ENCODE data around the gene WDR20. TPM values are rescaled to one million over a fixed set of nuclear protein-coding genes. Genes with fewer than 3 reads are reported as not detected.

Gene WDR20
- total RNA-seq, 4 donors from 2014 or later = 27.3 to 39.4 (median 33.0) TPM

GRCh38 chr14:102177161-102177560, 37.5 kb downstream of the WDR20 start:
- no peak for DNase-seq (ENCODE audit: low spot score in 2 of 2)
- Histone ChIP-seq H3K9me3 (no peaks in the 10 kb centered on the region), H3K27ac (no peak overlapping the region), H3K4me1 (peaks cover 11% of the 10 kb centered on the region), H3K27me3 (no peaks in the 10 kb centered on the region), H3K36me3 (no peaks in the 10 kb centered on the region), H3K4me3 (no peak overlapping the region)
- 91% methylated on average over 4 of the region's 4 CpGs for WGBS
- TF ChIP-seq POLR2AphosphoS5 (IDR thresholded peaks at IDR 0.05) (no peak), POLR2A (IDR thresholded peaks at IDR 0.05) (no peak), CTCF (IDR thresholded peaks at IDR 0.05) (no peak), EP300 (IDR thresholded peaks at IDR 0.05) (no peak)

DNA sequence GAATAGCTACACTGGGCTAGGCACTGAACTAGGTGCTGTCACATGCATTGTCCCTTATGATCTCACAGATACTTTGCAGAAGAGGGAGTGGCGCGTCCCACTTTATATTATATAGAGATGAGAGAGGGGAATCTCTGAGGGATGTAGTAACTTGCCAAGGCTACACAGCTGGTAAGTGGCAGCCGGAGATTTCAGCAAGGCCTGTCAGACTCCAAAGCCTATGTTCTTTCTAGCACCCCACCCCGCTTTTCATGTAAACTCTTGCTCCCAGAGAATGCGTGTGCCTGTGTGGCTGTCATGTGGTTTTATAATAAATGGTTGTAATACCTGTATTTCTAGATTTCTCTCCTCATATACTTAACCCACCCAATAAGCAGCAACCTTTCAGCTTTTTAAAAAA, 39.1 kb downstream of the WDR20 start:
- WGBS = 71% methylated on average over 5 of the region's 5 CpGs
- Histone ChIP-seq H3K36me3 (no peaks in the 10 kb centered on the region), H3K27me3 (no peaks in the 10 kb centered on the region), H3K4me3 (no peak overlapping the region), H3K4me1 (peaks cover 23% of the 10 kb centered on the region), H3K27ac (no peak overlapping the region), H3K9me3 (no peaks in the 10 kb centered on the region)
- DNase-seq (ENCODE audit: low spot score in 2 of 2) = no peak
- TF ChIP-seq POLR2AphosphoS5 (IDR thresholded peaks at IDR 0.05) (no peak), EP300 (IDR thresholded peaks at IDR 0.05) (no peak), POLR2A (IDR thresholded peaks at IDR 0.05) (no peak), CTCF (IDR thresholded peaks at IDR 0.05) (no peak)

- Histone ChIP-seq H3K9me3 (no peaks in the 10 kb centered on the region), H3K27me3 (no peaks in the 10 kb centered on the region), H3K4me3 (no peak overlapping the region), H3K36me3 (no peaks in the 10 kb centered on the region), H3K4me1 (peaks cover 29% of the 10 kb centered on the region), H3K27ac (no peak overlapping the region)
- no peak for TF ChIP-seq CTCF (IDR thresholded peaks at IDR 0.05)
- TF ChIP-seq EP300 (IDR thresholded peaks at IDR 0.05) = no peak
- no peak for TF ChIP-seq POLR2AphosphoS5 (IDR thresholded peaks at IDR 0.05)
- no peak for TF ChIP-seq POLR2A (IDR thresholded peaks at IDR 0.05)
- WGBS = 67% methylated on average over 7 of the region's 7 CpGs
- DNase-seq (ENCODE audit: low spot score in 2 of 2) = no peak
These were observed 40.7 kb downstream of the WDR20 start for GRCh38 chr14:102180248-102180998.

DNA sequence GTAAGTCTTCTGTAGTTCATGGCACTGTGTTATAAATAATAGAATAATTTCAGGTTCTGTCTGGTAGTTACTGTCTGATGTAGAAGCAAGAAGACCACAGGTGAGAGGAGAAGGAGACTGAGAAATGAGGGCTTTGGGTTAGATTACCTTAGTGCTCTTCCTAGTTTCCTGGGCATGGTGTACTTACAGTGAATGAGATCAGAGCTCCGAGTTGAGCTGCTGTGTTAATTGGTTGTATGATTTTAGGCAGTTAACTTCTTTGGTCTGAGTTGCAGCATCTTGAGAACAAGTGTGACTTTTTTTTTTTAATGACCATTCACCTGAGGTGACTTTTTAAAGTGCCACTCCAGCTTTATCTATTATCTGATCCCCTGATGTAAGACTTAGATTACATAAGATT, 41.5 kb downstream of the WDR20 start:
- TF ChIP-seq EP300 (IDR thresholded peaks at IDR 0.05) (no peak), POLR2AphosphoS5 (IDR thresholded peaks at IDR 0.05) (no peak), POLR2A (IDR thresholded peaks at IDR 0.05) (no peak), CTCF (IDR thresholded peaks at IDR 0.05) (no peak)
- Histone ChIP-seq H3K4me1 (peaks cover 32% of the 10 kb centered on the region), H3K36me3 (no peaks in the 10 kb centered on the region), H3K9me3 (no peaks in the 10 kb centered on the region), H3K27me3 (no peaks in the 10 kb centered on the region), H3K4me3 (no peak overlapping the region), H3K27ac (no peak overlapping the region)
- DNase-seq (ENCODE audit: low spot score in 2 of 2) = no peak
- WGBS = 62% methylated on average over 1 of the region's 1 CpG

GRCh38 chr14:102182190-102182589, 42.5 kb downstream of the WDR20 start:
- H3K27me3 ChIP-seq = no peaks in the 10 kb centered on the region
- no peak for DNase-seq (ENCODE audit: low spot score in 2 of 2)
- no peak for TF ChIP-seq POLR2AphosphoS5 (IDR thresholded peaks at IDR 0.05)
- no peak for TF ChIP-seq EP300 (IDR thresholded peaks at IDR 0.05)
- TF ChIP-seq POLR2A (IDR thresholded peaks at IDR 0.05) = no peak
- no peak for TF ChIP-seq CTCF (IDR thresholded peaks at IDR 0.05)
- H3K4me3 ChIP-seq = no peak overlapping the region
- H3K9me3 ChIP-seq = no peaks in the 10 kb centered on the region
- no peak overlapping the region for H3K27ac ChIP-seq
- H3K4me1 ChIP-seq = peaks cover 42% of the 10 kb centered on the region
- H3K36me3 ChIP-seq = no peaks in the 10 kb centered on the region

All from suprapubic skin (tissue), 4 donors.